Right lobe of liver (tissue), 4 donors: ENCODE measurements around the gene EEF2K.

Experiments
- CTCF ChIP-seq, 4 donors: fragments of 200-600 bp in 3 of 4; fragments of 450-650 bp in 1 of 4; IDR thresholded peaks; one replicate each; pipeline versions ENCODE4 v1.5.1 to v1.8.0; 2016 to 2022; ENCODE audit warnings: antibody characterized with exemption in 4 of 4, mild to moderate bottlenecking in 2 of 4
- POLR2A ChIP-seq: fragments of 450-650 bp; IDR thresholded peaks from one replicate; pipeline ENCODE4 v1.6.1; 2017; ENCODE audit warnings: antibody characterized with exemption, mild to moderate bottlenecking
- donor health status: DM: no; HTN: no; CAD: no.
- donor health status: DM: no; HTN: no; CAD: no.
- donor health status: DM: no; HTN: yes; CAD: no.

DNA sequence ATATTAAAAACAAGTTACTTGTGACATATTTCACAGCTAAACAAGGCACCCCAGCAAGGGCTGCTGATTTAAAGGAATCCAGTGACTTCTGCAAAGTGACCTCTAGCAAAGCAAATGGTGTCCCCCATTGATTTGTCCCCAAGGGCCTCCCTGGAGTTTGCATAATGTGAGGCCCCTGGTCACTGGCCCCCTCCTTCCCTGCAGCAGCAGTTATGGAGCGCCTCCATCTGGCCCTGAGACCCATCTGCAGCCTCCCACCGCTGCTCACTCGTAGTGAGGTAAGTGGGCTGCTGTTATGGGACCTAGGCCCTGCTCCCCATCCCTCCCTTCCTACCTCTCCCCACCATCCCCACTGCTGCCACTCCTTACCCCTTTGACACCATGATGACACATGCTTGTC is 19.6 kb upstream of the EEF2K start:
- TF ChIP-seq CTCF (IDR thresholded peaks at IDR 0.05) (no peak), POLR2A (no peak)
